BE2C (cell line): Measurements from ENCODE around the gene GAPDH.
A peak's percentile ranks its signal among the peaks of the same experiment; 100 is the strongest.

Experiments
- DNase-seq: peaks from one replicate; pipeline ENCODE4 v3.0.0-alpha.2; 2020
- H3K27me3 ChIP-seq: fragments of 250-450 bp; sonication (Bioruptor Pico); 2 replicates; pipeline ENCODE4 v1.5.1; 2020; ENCODE audit warnings: mild to moderate bottlenecking
- H3K36me3 ChIP-seq: fragments of 250-450 bp; sonication (Bioruptor Pico); 2 replicates; pipeline ENCODE4 v1.5.1; 2020; ENCODE audit warnings: mild to moderate bottlenecking
- H3K4me1 ChIP-seq: fragments of 250-450 bp; sonication (Bioruptor Pico); 2 replicates; pipeline ENCODE4 v1.5.1; 2020
- H3K4me3 ChIP-seq: 2 replicates; pipeline ENCODE4 v1.5.1; 2011; ENCODE audit warnings: low read depth, low read length
- H3K9me3 ChIP-seq: fragments of 250-450 bp; sonication (Bioruptor Pico); 2 replicates; pipeline ENCODE4 v1.5.1; 2020
- TF ChIP-seq, protein P1 (sequence below): IDR thresholded peaks from 2 replicates; pipeline ENCODE4 v1.5.1; 2012; ENCODE audit warnings: mild to moderate bottlenecking, low read depth, low read length

The GAPDH gene

DNA sequence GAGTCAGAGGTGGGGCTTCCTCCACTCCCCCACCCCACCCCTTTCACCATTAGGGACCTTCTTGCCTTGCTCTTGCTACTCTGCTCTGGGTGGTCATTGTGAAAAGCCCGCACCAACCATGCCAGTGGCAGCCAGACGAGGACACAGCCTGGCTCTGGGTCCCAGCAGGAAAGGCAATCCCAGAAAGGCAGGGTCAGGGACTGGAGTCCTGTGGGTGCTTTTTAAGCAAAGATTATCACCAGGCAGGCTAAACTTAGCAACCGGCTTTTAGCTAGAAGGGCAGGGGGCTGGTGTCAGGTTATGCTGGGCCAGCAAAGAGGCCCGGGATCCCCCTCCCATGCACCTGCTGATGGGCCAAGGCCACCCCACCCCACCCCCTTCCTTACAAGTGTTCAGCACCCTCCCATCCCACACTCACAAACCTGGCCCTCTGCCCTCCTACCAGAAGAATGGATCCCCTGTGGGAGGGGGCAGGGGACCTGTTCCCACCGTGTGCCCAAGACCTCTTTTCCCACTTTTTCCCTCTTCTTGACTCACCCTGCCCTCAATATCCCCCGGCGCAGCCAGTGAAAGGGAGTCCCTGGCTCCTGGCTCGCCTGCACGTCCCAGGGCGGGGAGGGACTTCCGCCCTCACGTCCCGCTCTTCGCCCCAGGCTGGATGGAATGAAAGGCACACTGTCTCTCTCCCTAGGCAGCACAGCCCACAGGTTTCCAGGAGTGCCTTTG lies 1.2 kb upstream of the GAPDH start:
- H3K4me3 ChIP-seq, result peak overlapping the region; percentile 82
- H3K4me1 ChIP-seq, result peaks cover 6% of the 10 kb centered on the region
- no peaks in the 10 kb centered on the region for H3K9me3 ChIP-seq
- H3K27me3 ChIP-seq, result no peaks in the 10 kb centered on the region
- TF ChIP-seq, protein P1, sequence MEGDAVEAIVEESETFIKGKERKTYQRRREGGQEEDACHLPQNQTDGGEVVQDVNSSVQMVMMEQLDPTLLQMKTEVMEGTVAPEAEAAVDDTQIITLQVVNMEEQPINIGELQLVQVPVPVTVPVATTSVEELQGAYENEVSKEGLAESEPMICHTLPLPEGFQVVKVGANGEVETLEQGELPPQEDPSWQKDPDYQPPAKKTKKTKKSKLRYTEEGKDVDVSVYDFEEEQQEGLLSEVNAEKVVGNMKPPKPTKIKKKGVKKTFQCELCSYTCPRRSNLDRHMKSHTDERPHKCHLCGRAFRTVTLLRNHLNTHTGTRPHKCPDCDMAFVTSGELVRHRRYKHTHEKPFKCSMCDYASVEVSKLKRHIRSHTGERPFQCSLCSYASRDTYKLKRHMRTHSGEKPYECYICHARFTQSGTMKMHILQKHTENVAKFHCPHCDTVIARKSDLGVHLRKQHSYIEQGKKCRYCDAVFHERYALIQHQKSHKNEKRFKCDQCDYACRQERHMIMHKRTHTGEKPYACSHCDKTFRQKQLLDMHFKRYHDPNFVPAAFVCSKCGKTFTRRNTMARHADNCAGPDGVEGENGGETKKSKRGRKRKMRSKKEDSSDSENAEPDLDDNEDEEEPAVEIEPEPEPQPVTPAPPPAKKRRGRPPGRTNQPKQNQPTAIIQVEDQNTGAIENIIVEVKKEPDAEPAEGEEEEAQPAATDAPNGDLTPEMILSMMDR, result no peak
- peak; percentile 90 for DNase-seq
- peaks cover 81% of the 10 kb centered on the region for H3K36me3 ChIP-seq

DNA sequence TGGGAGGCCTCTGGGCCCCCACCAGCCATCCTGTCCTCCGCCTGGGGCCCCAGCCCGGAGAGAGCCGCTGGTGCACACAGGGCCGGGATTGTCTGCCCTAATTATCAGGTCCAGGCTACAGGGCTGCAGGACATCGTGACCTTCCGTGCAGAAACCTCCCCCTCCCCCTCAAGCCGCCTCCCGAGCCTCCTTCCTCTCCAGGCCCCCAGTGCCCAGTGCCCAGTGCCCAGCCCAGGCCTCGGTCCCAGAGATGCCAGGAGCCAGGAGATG lies 729 bp upstream of the GAPDH start:
- no peaks in the 10 kb centered on the region for H3K27me3 ChIP-seq
- no peak for DNase-seq
- peaks cover 81% of the 10 kb centered on the region for H3K36me3 ChIP-seq
- peak overlapping the region; percentile 82 for H3K4me3 ChIP-seq
- TF ChIP-seq, protein P1, result no peak
- H3K9me3 ChIP-seq, result no peaks in the 10 kb centered on the region
- H3K4me1 ChIP-seq, result peaks cover 9% of the 10 kb centered on the region

DNA sequence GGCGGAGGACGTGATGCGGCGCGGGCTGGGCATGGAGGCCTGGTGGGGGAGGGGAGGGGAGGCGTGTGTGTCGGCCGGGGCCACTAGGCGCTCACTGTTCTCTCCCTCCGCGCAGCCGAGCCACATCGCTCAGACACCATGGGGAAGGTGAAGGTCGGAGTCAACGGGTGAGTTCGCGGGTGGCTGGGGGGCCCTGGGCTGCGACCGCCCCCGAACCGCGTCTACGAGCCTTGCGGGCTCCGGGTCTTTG lies 303 bp downstream of the GAPDH start:
- Histone ChIP-seq H3K4me3 (peak overlapping the region; percentile 82), H3K4me1 (peaks cover 10% of the 10 kb centered on the region), H3K27me3 (no peaks in the 10 kb centered on the region), H3K9me3 (no peaks in the 10 kb centered on the region), H3K36me3 (peaks cover 76% of the 10 kb centered on the region)
- no peak for DNase-seq
- TF ChIP-seq, protein P1, result no peak

DNA sequence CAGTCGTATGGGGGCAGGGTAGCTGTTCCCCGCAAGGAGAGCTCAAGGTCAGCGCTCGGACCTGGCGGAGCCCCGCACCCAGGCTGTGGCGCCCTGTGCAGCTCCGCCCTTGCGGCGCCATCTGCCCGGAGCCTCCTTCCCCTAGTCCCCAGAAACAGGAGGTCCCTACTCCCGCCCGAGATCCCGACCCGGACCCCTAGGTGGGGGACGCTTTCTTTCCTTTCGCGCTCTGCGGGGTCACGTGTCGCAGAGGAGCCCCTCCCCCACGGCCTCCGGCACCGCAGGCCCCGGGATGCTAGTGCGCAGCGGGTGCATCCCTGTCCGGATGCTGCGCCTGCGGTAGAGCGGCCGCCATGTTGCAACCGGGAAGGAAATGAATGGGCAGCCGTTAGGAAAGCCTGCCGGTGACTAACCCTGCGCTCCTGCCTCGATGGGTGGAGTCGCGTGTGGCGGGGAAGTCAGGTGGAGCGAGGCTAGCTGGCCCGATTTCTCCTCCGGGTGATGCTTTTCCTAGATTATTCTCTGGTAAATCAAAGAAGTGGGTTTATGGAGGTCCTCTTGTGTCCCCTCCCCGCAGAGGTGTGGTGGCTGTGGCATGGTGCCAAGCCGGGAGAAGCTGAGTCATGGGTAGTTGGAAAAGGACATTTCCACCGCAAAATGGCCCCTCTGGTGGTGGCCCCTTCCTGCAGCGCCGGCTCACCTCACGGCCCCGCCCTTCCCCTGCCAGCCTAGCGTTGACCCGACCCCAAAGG lies 804 bp downstream of the GAPDH start:
- peaks cover 71% of the 10 kb centered on the region for H3K36me3 ChIP-seq
- TF ChIP-seq, protein P1, result no peak
- peak overlapping the region; percentile 82 for H3K4me3 ChIP-seq
- no peaks in the 10 kb centered on the region for H3K9me3 ChIP-seq
- peaks cover 15% of the 10 kb centered on the region for H3K4me1 ChIP-seq
- DNase-seq, result peak; percentile 83
- H3K27me3 ChIP-seq, result no peaks in the 10 kb centered on the region

DNA sequence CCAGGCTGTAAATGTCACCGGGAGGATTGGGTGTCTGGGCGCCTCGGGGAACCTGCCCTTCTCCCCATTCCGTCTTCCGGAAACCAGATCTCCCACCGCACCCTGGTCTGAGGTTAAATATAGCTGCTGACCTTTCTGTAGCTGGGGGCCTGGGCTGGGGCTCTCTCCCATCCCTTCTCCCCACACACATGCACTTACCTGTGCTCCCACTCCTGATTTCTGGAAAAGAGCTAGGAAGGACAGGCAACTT lies 1.3 kb downstream of the GAPDH start:
- H3K4me1 ChIP-seq, result peaks cover 17% of the 10 kb centered on the region
- no peaks in the 10 kb centered on the region for H3K9me3 ChIP-seq
- peaks cover 66% of the 10 kb centered on the region for H3K36me3 ChIP-seq
- peak overlapping the region; percentile 82 for H3K4me3 ChIP-seq
- TF ChIP-seq, protein P1, result no peak
- H3K27me3 ChIP-seq, result no peaks in the 10 kb centered on the region
- no peak for DNase-seq

DNA sequence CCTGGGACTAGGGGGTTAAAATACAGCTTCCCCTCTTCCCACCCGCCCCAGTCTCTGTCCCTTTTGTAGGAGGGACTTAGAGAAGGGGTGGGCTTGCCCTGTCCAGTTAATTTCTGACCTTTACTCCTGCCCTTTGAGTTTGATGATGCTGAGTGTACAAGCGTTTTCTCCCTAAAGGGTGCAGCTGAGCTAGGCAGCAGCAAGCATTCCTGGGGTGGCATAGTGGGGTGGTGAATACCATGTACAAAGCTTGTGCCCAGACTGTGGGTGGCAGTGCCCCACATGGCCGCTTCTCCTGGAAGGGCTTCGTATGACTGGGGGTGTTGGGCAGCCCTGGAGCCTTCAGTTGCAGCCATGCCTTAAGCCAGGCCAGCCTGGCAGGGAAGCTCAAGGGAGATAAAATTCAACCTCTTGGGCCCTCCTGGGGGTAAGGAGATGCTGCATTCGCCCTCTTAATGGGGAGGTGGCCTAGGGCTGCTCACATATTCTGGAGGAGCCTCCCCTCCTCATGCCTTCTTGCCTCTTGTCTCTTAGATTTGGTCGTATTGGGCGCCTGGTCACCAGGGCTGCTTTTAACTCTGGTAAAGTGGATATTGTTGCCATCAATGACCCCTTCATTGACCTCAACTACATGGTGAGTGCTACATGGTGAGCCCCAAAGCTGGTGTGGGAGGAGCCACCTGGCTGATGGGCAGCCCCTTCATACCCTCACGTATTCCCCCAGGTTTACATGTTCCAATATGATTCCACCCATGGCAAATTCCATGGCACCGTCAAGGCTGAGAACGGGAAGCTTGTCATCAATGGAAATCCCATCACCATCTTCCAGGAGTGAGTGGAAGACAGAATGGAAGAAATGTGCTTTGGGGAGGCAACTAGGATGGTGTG lies 1.9 kb downstream of the GAPDH start:
- no peak for DNase-seq
- H3K4me1 ChIP-seq, result peaks cover 23% of the 10 kb centered on the region
- H3K36me3 ChIP-seq, result peaks cover 61% of the 10 kb centered on the region

More for the DNA sequence above, 1.9 kb downstream of the GAPDH start:
- H3K9me3 ChIP-seq, result no peaks in the 10 kb centered on the region
- TF ChIP-seq, protein P1, result no peak
- peak overlapping the region; percentile 82 for H3K4me3 ChIP-seq
- H3K27me3 ChIP-seq, result no peaks in the 10 kb centered on the region
